HL-60 (cell line): ENCODE data around the gene SHH.

Source experiments
- DNase-seq, 2 experiments: peaks; one replicate each; pipeline ENCODE4 v3.0.0-alpha.2; 2010 to 2020; ENCODE audit warnings: low read depth in 1 of 2, low spot score in 1 of 2
- H3K27ac ChIP-seq: fragments of 250-450 bp; sonication (Bioruptor Pico); replicated peaks from 2 replicates; pipeline ENCODE4 v1.5.1; 2020; ENCODE audit warnings: mild to moderate bottlenecking, moderate library complexity
- H3K27me3 ChIP-seq: fragments of 250-450 bp; sonication (Bioruptor Pico); 2 replicates; pipeline ENCODE4 v1.5.1; 2021; ENCODE audit warnings: mild to moderate bottlenecking, moderate library complexity; ENCODE audit not compliant: insufficient read depth, poor library complexity, severe bottlenecking
- H3K4me3 ChIP-seq: replicated peaks from 2 replicates; pipeline ENCODE4 v1.5.1; 2011; ENCODE audit warnings: mild to moderate bottlenecking, control low read depth, low read length; ENCODE audit not compliant: insufficient read depth
- GABPA ChIP-seq: IDR thresholded peaks from 2 replicates; pipeline ENCODE4 v1.6.1; 2012; ENCODE audit warnings: low read depth
- POLR2AphosphoS5 ChIP-seq: IDR thresholded peaks from 2 replicates; pipeline ENCODE4 v1.6.1; 2012; ENCODE audit warnings: low read depth
- SPI1 ChIP-seq: IDR thresholded peaks from 2 replicates; pipeline ENCODE4 v1.6.1; 2012; ENCODE audit warnings: low read depth, mild to moderate bottlenecking, borderline replicate concordance
- TF ChIP-seq, protein P1 (sequence below): IDR thresholded peaks from 2 replicates; pipeline ENCODE4 v1.6.1; 2012; ENCODE audit warnings: low read depth; ENCODE audit not compliant: insufficient replicate concordance
- TF ChIP-seq, protein P2 (sequence below): IDR thresholded peaks from one replicate; pipeline ENCODE4 v1.5.1; 2011; ENCODE audit warnings: low read length, control low read depth, inconsistent platforms; ENCODE audit not compliant: insufficient read depth

Gene SHH

DNA sequence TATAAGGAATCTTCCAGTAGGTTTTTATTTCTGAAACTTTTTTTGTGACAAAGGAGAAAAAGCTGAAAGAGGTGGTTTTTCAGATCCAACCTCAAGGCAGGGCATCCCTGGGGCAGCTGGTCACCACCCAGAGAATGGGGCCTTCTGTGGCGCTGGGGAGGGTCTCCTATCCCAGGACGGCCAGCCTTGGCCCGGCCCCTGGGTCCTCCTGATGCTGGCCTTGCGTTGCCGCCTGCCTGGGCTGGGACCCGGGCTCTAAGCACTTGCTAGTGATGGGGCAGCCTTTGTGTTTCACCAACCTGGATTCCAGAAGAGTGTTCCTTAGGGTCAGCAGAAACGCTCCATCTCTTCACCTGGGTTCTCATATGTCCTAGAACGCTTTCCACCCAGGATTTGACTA lies 16.3 kb downstream of the SHH start:
- TF ChIP-seq, protein P1, sequence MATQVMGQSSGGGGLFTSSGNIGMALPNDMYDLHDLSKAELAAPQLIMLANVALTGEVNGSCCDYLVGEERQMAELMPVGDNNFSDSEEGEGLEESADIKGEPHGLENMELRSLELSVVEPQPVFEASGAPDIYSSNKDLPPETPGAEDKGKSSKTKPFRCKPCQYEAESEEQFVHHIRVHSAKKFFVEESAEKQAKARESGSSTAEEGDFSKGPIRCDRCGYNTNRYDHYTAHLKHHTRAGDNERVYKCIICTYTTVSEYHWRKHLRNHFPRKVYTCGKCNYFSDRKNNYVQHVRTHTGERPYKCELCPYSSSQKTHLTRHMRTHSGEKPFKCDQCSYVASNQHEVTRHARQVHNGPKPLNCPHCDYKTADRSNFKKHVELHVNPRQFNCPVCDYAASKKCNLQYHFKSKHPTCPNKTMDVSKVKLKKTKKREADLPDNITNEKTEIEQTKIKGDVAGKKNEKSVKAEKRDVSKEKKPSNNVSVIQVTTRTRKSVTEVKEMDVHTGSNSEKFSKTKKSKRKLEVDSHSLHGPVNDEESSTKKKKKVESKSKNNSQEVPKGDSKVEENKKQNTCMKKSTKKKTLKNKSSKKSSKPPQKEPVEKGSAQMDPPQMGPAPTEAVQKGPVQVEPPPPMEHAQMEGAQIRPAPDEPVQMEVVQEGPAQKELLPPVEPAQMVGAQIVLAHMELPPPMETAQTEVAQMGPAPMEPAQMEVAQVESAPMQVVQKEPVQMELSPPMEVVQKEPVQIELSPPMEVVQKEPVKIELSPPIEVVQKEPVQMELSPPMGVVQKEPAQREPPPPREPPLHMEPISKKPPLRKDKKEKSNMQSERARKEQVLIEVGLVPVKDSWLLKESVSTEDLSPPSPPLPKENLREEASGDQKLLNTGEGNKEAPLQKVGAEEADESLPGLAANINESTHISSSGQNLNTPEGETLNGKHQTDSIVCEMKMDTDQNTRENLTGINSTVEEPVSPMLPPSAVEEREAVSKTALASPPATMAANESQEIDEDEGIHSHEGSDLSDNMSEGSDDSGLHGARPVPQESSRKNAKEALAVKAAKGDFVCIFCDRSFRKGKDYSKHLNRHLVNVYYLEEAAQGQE, result no peak
- TF ChIP-seq, protein P2, sequence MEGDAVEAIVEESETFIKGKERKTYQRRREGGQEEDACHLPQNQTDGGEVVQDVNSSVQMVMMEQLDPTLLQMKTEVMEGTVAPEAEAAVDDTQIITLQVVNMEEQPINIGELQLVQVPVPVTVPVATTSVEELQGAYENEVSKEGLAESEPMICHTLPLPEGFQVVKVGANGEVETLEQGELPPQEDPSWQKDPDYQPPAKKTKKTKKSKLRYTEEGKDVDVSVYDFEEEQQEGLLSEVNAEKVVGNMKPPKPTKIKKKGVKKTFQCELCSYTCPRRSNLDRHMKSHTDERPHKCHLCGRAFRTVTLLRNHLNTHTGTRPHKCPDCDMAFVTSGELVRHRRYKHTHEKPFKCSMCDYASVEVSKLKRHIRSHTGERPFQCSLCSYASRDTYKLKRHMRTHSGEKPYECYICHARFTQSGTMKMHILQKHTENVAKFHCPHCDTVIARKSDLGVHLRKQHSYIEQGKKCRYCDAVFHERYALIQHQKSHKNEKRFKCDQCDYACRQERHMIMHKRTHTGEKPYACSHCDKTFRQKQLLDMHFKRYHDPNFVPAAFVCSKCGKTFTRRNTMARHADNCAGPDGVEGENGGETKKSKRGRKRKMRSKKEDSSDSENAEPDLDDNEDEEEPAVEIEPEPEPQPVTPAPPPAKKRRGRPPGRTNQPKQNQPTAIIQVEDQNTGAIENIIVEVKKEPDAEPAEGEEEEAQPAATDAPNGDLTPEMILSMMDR, result no peak
- TF ChIP-seq GABPA (no peak), SPI1 (no peak), POLR2AphosphoS5 (no peak)
- H3K27ac ChIP-seq, result no peak overlapping the region
- DNase-seq, result no peak
- no peaks in the 10 kb centered on the region for H3K27me3 ChIP-seq
- H3K4me3 ChIP-seq, result no peak overlapping the region

DNA sequence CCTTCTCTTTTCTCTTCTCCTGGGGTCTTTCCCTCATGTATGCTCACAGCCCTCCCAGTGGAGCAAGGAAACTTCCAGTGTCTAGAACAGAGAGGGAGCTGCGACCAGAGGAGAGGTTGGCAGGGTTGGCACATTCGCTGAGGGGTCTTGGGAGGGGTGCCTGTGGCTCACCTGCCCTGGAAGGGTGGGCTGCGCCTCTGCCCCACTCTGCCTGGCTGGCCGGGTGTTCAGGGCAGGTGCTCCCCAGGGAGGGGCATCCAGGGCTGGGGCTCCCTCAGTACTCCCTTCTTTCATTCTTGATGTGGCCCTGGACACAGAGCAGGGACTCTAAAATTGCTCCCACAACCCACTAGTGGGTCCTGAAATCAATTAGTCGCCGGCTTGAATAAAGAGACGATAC lies 16.9 kb downstream of the SHH start:
- Histone ChIP-seq H3K27ac (no peak overlapping the region), H3K4me3 (no peak overlapping the region), H3K27me3 (no peaks in the 10 kb centered on the region)
- TF ChIP-seq SPI1, result no peak
- TF ChIP-seq, protein P1, result no peak
- no peak for TF ChIP-seq GABPA
- no peak for TF ChIP-seq POLR2AphosphoS5
- TF ChIP-seq, protein P2, result no peak
- DNase-seq, result no peak

DNA sequence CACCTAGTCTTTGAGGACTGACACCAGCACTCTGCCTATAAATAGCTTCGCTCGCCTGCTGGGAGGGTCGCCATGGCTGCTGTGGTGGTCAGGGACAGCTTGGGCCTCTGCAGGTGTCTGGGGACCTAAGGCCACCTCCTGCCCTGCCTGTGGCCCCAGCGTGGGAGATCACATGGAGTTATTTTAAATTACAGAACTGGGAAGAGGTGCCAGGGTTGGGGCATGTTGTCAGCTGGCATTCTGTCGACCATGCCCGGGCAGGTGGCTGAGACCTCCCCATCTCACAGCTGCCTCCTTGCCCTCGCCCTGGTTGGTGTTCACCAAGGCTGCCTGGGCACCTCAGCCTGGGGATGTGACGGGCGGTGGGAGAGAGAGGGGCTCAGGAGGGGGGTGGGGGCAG lies 18.1 kb downstream of the SHH start:
- Histone ChIP-seq H3K27ac (no peak overlapping the region), H3K27me3 (peaks cover 2% of the 10 kb centered on the region), H3K4me3 (no peak overlapping the region)
- TF ChIP-seq, protein P2, result no peak
- TF ChIP-seq, protein P1, result no peak
- TF ChIP-seq POLR2AphosphoS5 (no peak), GABPA (no peak), SPI1 (no peak)
- no peak for DNase-seq
